ENCODE results near the gene NGB. TPM values are rescaled to one million over a fixed set of nuclear protein-coding genes. Genes with fewer than 3 reads are reported as not detected.

Gene NGB
- total and polyA plus RNA-seq, 4 donors = 2.6 to 16.3 (median 12.6) TPM

Small RNA genes within 50 kb of the gene (small RNA-seq; reads per million reads assigned to genes)
- not detected for gene MIR1260A (ENCODE audit: low replicate concordance)

Other genes starting within 250 kb of the NGB start
- 10 to 100 TPM; 23.7 to 41.3 TPM for gene IRF2BPL, start 242.5 kb downstream of the NGB start, total RNA-seq
- 10 to 100 TPM; 49.2 to 55.0 TPM for gene IRF2BPL, start 242.5 kb downstream of the NGB start, polyA plus RNA-seq (ENCODE audit: insufficient read length in 2 of 2)
- 10 to 100 TPM; 35.2 to 38.0 TPM for gene CIPC, start 172.9 kb downstream of the NGB start, total RNA-seq
- gene CIPC, start 172.9 kb downstream of the NGB start, polyA plus RNA-seq (ENCODE audit: insufficient read length in 2 of 2) = 10 to 100 TPM; 38.7 to 39.2 TPM
- 10 to 100 TPM in 1 of 2 donors, 1 to 10 TPM in 1; 5.6 to 11.5 TPM for gene ZDHHC22, start 129.4 kb downstream of the NGB start, total RNA-seq
- 10 to 100 TPM; 45.4 to 47.3 TPM for gene ZDHHC22, start 129.4 kb downstream of the NGB start, polyA plus RNA-seq (ENCODE audit: insufficient read length in 2 of 2)
- 10 to 100 TPM in 1 of 2 donors, 1 to 10 TPM in 1; 4.5 to 11.7 TPM for gene TMEM63C, start 89.4 kb downstream of the NGB start, total RNA-seq
- gene TMEM63C, start 89.4 kb downstream of the NGB start, polyA plus RNA-seq (ENCODE audit: insufficient read length in 2 of 2) = 10 to 100 TPM; 22.8 to 24.6 TPM
- 10 to 100 TPM; 19.9 to 21.4 TPM for gene POMT2, start 49.7 kb upstream of the NGB start, total RNA-seq
- 10 to 100 TPM; 41.0 to 55.7 TPM for gene POMT2, start 49.7 kb upstream of the NGB start, polyA plus RNA-seq (ENCODE audit: insufficient read length in 2 of 2)
- gene GSTZ1, start 49.8 kb upstream of the NGB start, total RNA-seq = 10 to 100 TPM in 1 of 2 donors, 1 to 10 TPM in 1; 6.7 to 26.3 TPM
- 10 to 100 TPM; 15.1 to 15.9 TPM for gene GSTZ1, start 49.8 kb upstream of the NGB start, polyA plus RNA-seq (ENCODE audit: insufficient read length in 2 of 2)
- gene TMED8, start 105.9 kb upstream of the NGB start, total RNA-seq = 10 to 100 TPM; 16.8 to 28.5 TPM
- gene TMED8, start 105.9 kb upstream of the NGB start, polyA plus RNA-seq (ENCODE audit: insufficient read length in 2 of 2) = 10 to 100 TPM; 19.3 to 22.5 TPM
- gene SAMD15, start 106.2 kb upstream of the NGB start, total RNA-seq = 10 to 100 TPM in 1 of 2 donors, 1 to 10 TPM in 1; 4.2 to 10.3 TPM
- 1 to 10 TPM; 5.6 to 6.8 TPM for gene SAMD15, start 106.2 kb upstream of the NGB start, polyA plus RNA-seq (ENCODE audit: insufficient read length in 2 of 2)
- under 1 TPM; 0.50 to 0.61 TPM for gene NOXRED1, start 152.3 kb upstream of the NGB start, total RNA-seq
- gene NOXRED1, start 152.3 kb upstream of the NGB start, polyA plus RNA-seq (ENCODE audit: insufficient read length in 2 of 2) = 1 to 10 TPM; 1.9 to 2.4 TPM
- gene VIPAS39, start 186.4 kb upstream of the NGB start, total RNA-seq = 10 to 100 TPM; 21.9 to 27.9 TPM
- 10 to 100 TPM; 24.9 to 31.4 TPM for gene VIPAS39, start 186.4 kb upstream of the NGB start, polyA plus RNA-seq (ENCODE audit: insufficient read length in 2 of 2)
- gene AHSA1, start 186.9 kb upstream of the NGB start, total RNA-seq = 100 to 1,000 TPM; 129 to 157 TPM
- gene AHSA1, start 186.9 kb upstream of the NGB start, polyA plus RNA-seq (ENCODE audit: insufficient read length in 2 of 2) = 100 to 1,000 TPM; 223 to 227 TPM
- 1 to 10 TPM; 1.8 to 6.1 TPM for gene ISM2, start 227.6 kb upstream of the NGB start, total RNA-seq
- 1 to 10 TPM; 3.4 to 4.2 TPM for gene ISM2, start 227.6 kb upstream of the NGB start, polyA plus RNA-seq (ENCODE audit: insufficient read length in 2 of 2)